Measurements from ENCODE around the gene COL6A5.

COL6A5 gene

DNA sequence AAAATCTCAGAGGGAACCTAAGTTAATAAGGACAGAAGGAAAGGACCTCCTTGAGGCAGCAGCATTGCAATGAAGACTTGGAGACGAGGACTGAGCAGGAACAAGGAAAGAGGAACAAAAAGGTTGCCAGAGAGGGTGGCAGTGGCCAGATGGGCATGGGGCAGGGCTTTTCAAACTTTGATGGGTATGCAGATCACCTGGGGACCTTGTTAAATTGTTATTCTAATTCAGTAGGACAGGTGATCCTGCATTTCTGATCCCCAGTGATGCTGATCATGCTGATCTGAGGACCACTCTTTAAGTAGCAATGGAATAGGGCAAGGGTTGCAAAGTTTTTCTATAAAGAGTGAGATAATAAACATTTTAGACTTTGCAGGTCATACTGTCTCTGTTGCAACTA lies 182.6 kb downstream of the COL6A5 start:
- no peak for DNase-seq

DNA sequence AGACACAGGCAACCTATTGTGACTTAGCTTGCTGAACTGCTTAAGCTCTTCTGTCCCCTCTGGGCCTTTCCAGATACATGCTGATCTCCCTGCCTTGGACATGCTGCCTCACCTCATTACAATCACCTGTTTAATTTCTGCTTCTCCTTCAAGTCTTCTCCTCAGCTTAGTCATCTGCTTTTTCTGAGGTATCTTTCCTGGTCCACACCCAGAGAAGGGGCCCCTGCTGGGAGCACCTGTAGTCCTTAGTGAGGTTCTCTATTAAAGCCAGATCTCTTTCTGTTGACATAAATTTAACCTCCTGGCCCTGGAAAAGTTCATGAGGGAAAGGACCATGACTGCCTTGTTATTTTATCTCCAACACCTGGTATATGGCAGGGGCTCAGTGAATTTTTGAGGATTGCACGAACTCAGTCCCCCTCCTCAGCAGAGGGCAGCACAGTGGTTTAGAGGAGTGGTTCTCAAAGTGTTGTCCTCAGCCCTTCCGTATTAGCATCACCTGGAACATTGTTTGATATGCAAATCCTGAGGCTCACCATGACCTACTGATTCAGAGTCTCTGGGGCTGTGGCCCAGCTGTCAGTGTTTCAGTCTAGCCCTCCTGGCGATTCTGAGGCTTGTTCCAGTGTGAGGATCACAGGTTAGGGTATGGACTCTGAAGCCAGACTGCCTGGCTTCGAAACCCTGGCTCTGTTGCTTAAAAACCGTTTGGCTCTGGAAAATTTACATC lies 184.2 kb downstream of the COL6A5 start:
- no peak for DNase-seq

DNA sequence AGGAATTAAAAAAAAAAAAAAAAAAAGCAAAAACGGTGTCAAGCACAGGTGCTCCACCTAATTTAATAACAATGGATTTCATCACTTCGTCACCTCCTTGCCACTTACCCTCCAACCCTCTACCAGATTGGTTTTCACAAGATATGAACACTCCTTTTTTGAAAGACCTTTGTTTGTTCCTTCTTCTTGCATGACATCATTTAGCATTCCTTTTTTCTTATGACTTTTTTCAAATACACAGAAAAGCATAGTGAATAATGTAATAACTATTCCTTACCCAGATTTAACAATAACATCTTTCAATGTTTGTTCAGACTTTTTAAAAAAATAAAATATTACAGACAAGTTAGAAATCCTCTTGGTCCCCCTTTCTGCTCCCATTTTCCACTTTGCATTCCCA lies 187.8 kb downstream of the COL6A5 start:
- no peak for DNase-seq

All from NCI-H446 treated with DMSO at 0.1 percent for 48 hours (cell line).